Astrocyte (in vitro differentiated cells and primary cell): Measurements from ENCODE around the gene ZNF260. TPM values are rescaled to one million over a fixed set of nuclear protein-coding genes. Genes with fewer than 3 reads are reported as not detected.

ENCODE experiments used
- DNase-seq: peaks from one replicate; pipeline ENCODE4 v3.0.0-alpha.2; 2010; ENCODE audit warnings: low read depth
- FAIRE-seq: peaks from 2 replicates; lab custom pipeline; 2011; peaks lifted over from hg19 to GRCh38; lab: Jason Lieb, UNC
- H2AFZ ChIP-seq: 2 replicates; pipeline ENCODE4 v1.6.0; 2012; ENCODE audit warnings: low read depth, low read length, inconsistent platforms
- H3K27ac ChIP-seq: 2 replicates; pipeline ENCODE4 v1.5.1; 2011; ENCODE audit warnings: low read depth, low read length, inconsistent platforms
- H3K27me3 ChIP-seq: 2 replicates; pipeline ENCODE4 v1.6.0; 2011; ENCODE audit warnings: low read length, inconsistent platforms; ENCODE audit not compliant: insufficient read depth
- H3K36me3 ChIP-seq: 2 replicates; pipeline ENCODE4 v1.5.1; 2011; ENCODE audit warnings: low read length, inconsistent platforms; ENCODE audit not compliant: insufficient read depth
- H3K4me1 ChIP-seq: 2 replicates; pipeline ENCODE4 v1.5.1; 2011; ENCODE audit warnings: low read length, inconsistent platforms; ENCODE audit not compliant: insufficient read depth
- H3K4me2 ChIP-seq: 2 replicates; pipeline ENCODE4 v1.6.0; 2012; ENCODE audit warnings: low read length, inconsistent platforms
- H3K4me3 ChIP-seq: 2 replicates; pipeline ENCODE4 v1.5.1; 2011; ENCODE audit warnings: low read depth, mild to moderate bottlenecking, low read length, inconsistent platforms; ENCODE audit not compliant: insufficient read depth
- H3K79me2 ChIP-seq: 2 replicates; pipeline ENCODE4 v1.6.0; 2012; ENCODE audit warnings: mild to moderate bottlenecking, low read length, inconsistent platforms; ENCODE audit not compliant: insufficient read depth
- H3K9ac ChIP-seq: 2 replicates; pipeline ENCODE4 v1.6.0; 2012; ENCODE audit warnings: mild to moderate bottlenecking, low read length, inconsistent platforms
- H3K9me3 ChIP-seq: 2 replicates; pipeline ENCODE4 v1.5.1; 2012; ENCODE audit warnings: low read depth, mild to moderate bottlenecking, low read length, inconsistent platforms; ENCODE audit not compliant: insufficient read depth
- H4K20me1 ChIP-seq: 2 replicates; pipeline ENCODE4 v1.6.0; 2012; ENCODE audit warnings: low read length, inconsistent platforms; ENCODE audit not compliant: insufficient read depth
- H3K27ac Mint-ChIP-seq: one replicate; pipeline ENCODE4 v1.8.0; 2021; ENCODE audit warnings: mild to moderate bottlenecking, mixed read lengths; ENCODE audit not compliant: unreplicated experiment
- H3K27me3 Mint-ChIP-seq: one replicate; pipeline ENCODE4 v1.8.0; 2021; ENCODE audit warnings: low read depth, mixed read lengths; ENCODE audit not compliant: unreplicated experiment
- H3K36me3 Mint-ChIP-seq: one replicate; pipeline ENCODE4 v1.8.0; 2021; ENCODE audit warnings: low read depth, mixed read lengths; ENCODE audit not compliant: unreplicated experiment
- H3K4me1 Mint-ChIP-seq: one replicate; pipeline ENCODE4 v1.8.0; 2021; ENCODE audit warnings: low read depth, mixed read lengths; ENCODE audit not compliant: unreplicated experiment
- H3K4me3 Mint-ChIP-seq: one replicate; pipeline ENCODE4 v1.8.0; 2021; ENCODE audit warnings: mild to moderate bottlenecking, moderate library complexity, mixed read lengths; ENCODE audit not compliant: unreplicated experiment
- H3K9me3 Mint-ChIP-seq: one replicate; pipeline ENCODE4 v1.8.0; 2021; ENCODE audit warnings: mild to moderate bottlenecking, mixed read lengths; ENCODE audit not compliant: unreplicated experiment
- CTCF ChIP-seq: IDR thresholded peaks from 2 replicates; pipeline ENCODE4 v1.5.1; 2011; ENCODE audit warnings: low read depth, mild to moderate bottlenecking, inconsistent platforms, low read length, moderate library complexity; ENCODE audit not compliant: insufficient read depth
- EZH2 ChIP-seq: IDR thresholded peaks from 2 replicates; pipeline ENCODE4 v1.6.1; 2012; ENCODE audit warnings: mild to moderate bottlenecking, low read length, inconsistent platforms; ENCODE audit not compliant: insufficient read depth
- total RNA-seq: library from RNA; stranded (reverse); gene quantifications from 2 replicates; pipeline ENCODE4 v1.2.1, GENCODE V29; 2021

The ZNF260 gene
- total RNA-seq, 1 donor from 2014 or later, result 26.6 TPM

- Histone ChIP-seq H3K4me1 (peaks cover 7% of the 10 kb centered on the region), H3K27ac (no peak overlapping the region), H3K4me2 (no peak overlapping the region), H3K27me3 (no peaks in the 10 kb centered on the region), H3K9ac (no peak overlapping the region), H2AFZ (no peak overlapping the region), H4K20me1 (peaks cover 6% of the 10 kb centered on the region), H3K9me3 (peaks cover 13% of the 10 kb centered on the region), H3K79me2 (peaks cover 77% of the 10 kb centered on the region), H3K36me3 (peaks cover 11% of the 10 kb centered on the region), H3K4me3 (no peak overlapping the region)
- peaks cover 38% of the 10 kb centered on the region for H3K9me3 Mint-ChIP-seq
- H3K4me1 Mint-ChIP-seq, result peaks cover 13% of the 10 kb centered on the region
- no peak for TF ChIP-seq CTCF
- TF ChIP-seq EZH2, result no peak
- FAIRE-seq, result no peak
- DNase-seq, result no peak
- H3K27ac Mint-ChIP-seq, result no peak overlapping the region
- H3K27me3 Mint-ChIP-seq, result no peaks in the 10 kb centered on the region
- H3K36me3 Mint-ChIP-seq, result peaks cover 42% of the 10 kb centered on the region
- peak overlapping the region; percentile 23 for H3K4me3 Mint-ChIP-seq
These were observed 3.5 kb downstream of the ZNF260 start for GRCh38 chr19:36524617-36525016.

DNA sequence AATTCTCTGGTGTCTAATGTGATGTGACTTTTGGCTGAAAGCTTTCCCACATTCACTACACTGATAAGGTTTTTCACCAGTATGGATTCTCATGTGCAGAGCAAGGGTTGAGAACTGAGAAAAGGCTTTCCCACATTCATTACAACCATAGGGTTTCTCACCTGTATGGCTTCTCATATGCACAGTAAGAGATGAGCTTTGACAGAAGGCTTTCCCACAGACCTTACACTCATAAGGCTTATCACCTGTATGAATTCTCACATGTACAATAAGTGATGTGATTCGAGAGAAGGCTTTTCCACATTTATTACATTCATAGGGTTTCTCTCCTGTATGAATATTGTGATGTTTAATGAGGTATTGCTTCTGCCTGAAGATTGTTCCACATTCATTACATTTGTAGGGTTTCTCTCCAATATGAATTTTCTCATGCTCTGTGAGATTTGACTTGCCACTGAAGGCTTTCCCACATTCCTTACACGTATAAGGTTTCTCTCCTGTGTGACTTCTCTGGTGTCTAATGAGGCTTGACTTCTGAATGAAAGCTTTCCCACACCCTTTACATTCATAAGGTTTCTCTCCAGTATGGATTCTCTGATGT is 14.0 kb downstream of the ZNF260 start:
- H3K9me3 ChIP-seq, result peaks cover 51% of the 10 kb centered on the region
- H3K9me3 Mint-ChIP-seq, result peaks cover 69% of the 10 kb centered on the region
- no peak overlapping the region for H3K27ac ChIP-seq
- H3K4me3 Mint-ChIP-seq, result no peak overlapping the region
- no peak overlapping the region for H2AFZ ChIP-seq
- no peak overlapping the region for H3K4me3 ChIP-seq
- H3K79me2 ChIP-seq, result peaks cover 24% of the 10 kb centered on the region
- no peak overlapping the region for H3K27ac Mint-ChIP-seq
- no peak overlapping the region for H3K9ac ChIP-seq
- FAIRE-seq (peak; percentile 20), DNase-seq (no peak)
- H3K4me1 Mint-ChIP-seq, result no peaks in the 10 kb centered on the region
- peaks cover 76% of the 10 kb centered on the region for H3K36me3 Mint-ChIP-seq
- H3K4me1 ChIP-seq, result no peaks in the 10 kb centered on the region
- no peaks in the 10 kb centered on the region for H3K27me3 ChIP-seq
- no peaks in the 10 kb centered on the region for H4K20me1 ChIP-seq
- no peak for TF ChIP-seq EZH2
- TF ChIP-seq CTCF, result no peak
- H3K27me3 Mint-ChIP-seq, result no peaks in the 10 kb centered on the region
- peaks cover 38% of the 10 kb centered on the region for H3K36me3 ChIP-seq
- H3K4me2 ChIP-seq, result no peak overlapping the region

DNA sequence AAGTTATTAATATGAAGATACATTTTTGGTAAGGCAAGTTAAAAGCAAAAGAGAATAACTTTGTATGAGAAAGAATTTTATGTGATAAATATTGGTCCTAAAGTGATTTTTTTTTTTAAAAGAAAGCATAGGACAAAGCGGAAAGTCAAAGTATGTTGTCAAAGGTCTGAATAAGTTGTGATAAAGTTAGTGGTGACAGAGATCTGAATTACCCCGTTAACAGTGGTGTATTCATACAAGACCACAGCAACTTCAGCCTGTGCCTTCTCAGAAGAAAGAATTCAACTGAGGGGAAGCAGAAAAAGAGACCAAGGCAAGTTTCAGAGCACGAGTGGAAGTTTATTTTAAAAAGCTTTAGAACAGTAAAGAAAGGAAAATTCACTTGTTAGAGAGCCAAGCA is 19.7 kb downstream of the ZNF260 start:
- Histone ChIP-seq H3K4me2 (no peak overlapping the region), H3K27ac (no peak overlapping the region), H3K9ac (no peak overlapping the region), H3K9me3 (peaks cover 21% of the 10 kb centered on the region), H3K4me1 (no peaks in the 10 kb centered on the region), H3K36me3 (peaks cover 4% of the 10 kb centered on the region), H3K79me2 (no peaks in the 10 kb centered on the region), H3K27me3 (no peaks in the 10 kb centered on the region), H3K4me3 (no peak overlapping the region), H2AFZ (no peak overlapping the region), H4K20me1 (no peaks in the 10 kb centered on the region)
- H3K27ac Mint-ChIP-seq, result no peak overlapping the region
- no peaks in the 10 kb centered on the region for H3K4me1 Mint-ChIP-seq
- FAIRE-seq, result no peak
- DNase-seq, result no peak
- no peak overlapping the region for H3K4me3 Mint-ChIP-seq
- no peak for TF ChIP-seq EZH2
- no peak for TF ChIP-seq CTCF
- peaks cover 33% of the 10 kb centered on the region for H3K36me3 Mint-ChIP-seq
- no peaks in the 10 kb centered on the region for H3K27me3 Mint-ChIP-seq
- H3K9me3 Mint-ChIP-seq, result peaks cover 41% of the 10 kb centered on the region
